ENCODE results near the gene NREP.

- no peak for TF ChIP-seq CTCF (IDR thresholded peaks at IDR 0.05; ENCODE audit: poor library complexity)
- no peak for TF ChIP-seq EZH2phosphoT487 (IDR thresholded peaks at IDR 0.05; ENCODE audit: low read depth, severe bottlenecking, unreplicated experiment)
- TF ChIP-seq EZH2 (IDR thresholded peaks at IDR 0.05; ENCODE audit: borderline replicate concordance), result no peak
Measured at GRCh38 chr5:111762895-111763294, 5.9 kb upstream of the NREP start.
